HG03280 (cell line): ENCODE measurements around the gene SH3RF3.

Source experiments
- ATAC-seq: cut with Tn5 transposase; IDR thresholded peaks from one replicate; pipeline ENCODE4 v1.9.1; 2021; ENCODE audit warnings: mild to moderate bottlenecking, moderate library complexity; ENCODE audit not compliant: unreplicated experiment

SH3RF3 gene

GRCh38 chr2:109422758-109423500 is 293.9 kb downstream of the SH3RF3 start:
- ATAC-seq = no peak

- ATAC-seq = no peak
Observed at GRCh38 chr2:109423556-109424359, 294.8 kb downstream of the SH3RF3 start.

- no peak for ATAC-seq
Observed at GRCh38 chr2:109425411-109425810, 296.4 kb downstream of the SH3RF3 start.

- no peak for ATAC-seq
Observed at GRCh38 chr2:109427661-109428091, 298.7 kb downstream of the SH3RF3 start.

GRCh38 chr2:109428281-109428680 is 299.3 kb downstream of the SH3RF3 start:
- ATAC-seq = no peak

- no peak for ATAC-seq
Observed at GRCh38 chr2:109428841-109429566, 300.0 kb downstream of the SH3RF3 start.

- ATAC-seq = no peak
Observed at GRCh38 chr2:109429567-109430328, 300.7 kb downstream of the SH3RF3 start.

GRCh38 chr2:109430329-109430636 is 301.3 kb downstream of the SH3RF3 start:
- no peak for ATAC-seq

GRCh38 chr2:109432421-109432820 is 303.4 kb downstream of the SH3RF3 start:
- ATAC-seq = no peak

- no peak for ATAC-seq
Observed at GRCh38 chr2:109433486-109433885, 304.5 kb downstream of the SH3RF3 start.

GRCh38 chr2:109433926-109434325 is 304.9 kb downstream of the SH3RF3 start:
- no peak for ATAC-seq

- no peak for ATAC-seq
Observed at GRCh38 chr2:109434351-109434750, 305.3 kb downstream of the SH3RF3 start.

GRCh38 chr2:109435066-109435690 is 306.2 kb downstream of the SH3RF3 start:
- ATAC-seq = no peak

- no peak for ATAC-seq
Observed at GRCh38 chr2:109435901-109436598, 307.0 kb downstream of the SH3RF3 start.

- no peak for ATAC-seq
Observed at GRCh38 chr2:109436610-109437225, 307.7 kb downstream of the SH3RF3 start.

GRCh38 chr2:109437325-109438090 is 308.5 kb downstream of the SH3RF3 start:
- ATAC-seq = no peak

- no peak for ATAC-seq
Observed at GRCh38 chr2:109438146-109438545, 309.1 kb downstream of the SH3RF3 start.

- ATAC-seq = no peak
Observed at GRCh38 chr2:109438773-109439389, 309.9 kb downstream of the SH3RF3 start.
